ENCODE measurements around the gene LARGE1.

DNA sequence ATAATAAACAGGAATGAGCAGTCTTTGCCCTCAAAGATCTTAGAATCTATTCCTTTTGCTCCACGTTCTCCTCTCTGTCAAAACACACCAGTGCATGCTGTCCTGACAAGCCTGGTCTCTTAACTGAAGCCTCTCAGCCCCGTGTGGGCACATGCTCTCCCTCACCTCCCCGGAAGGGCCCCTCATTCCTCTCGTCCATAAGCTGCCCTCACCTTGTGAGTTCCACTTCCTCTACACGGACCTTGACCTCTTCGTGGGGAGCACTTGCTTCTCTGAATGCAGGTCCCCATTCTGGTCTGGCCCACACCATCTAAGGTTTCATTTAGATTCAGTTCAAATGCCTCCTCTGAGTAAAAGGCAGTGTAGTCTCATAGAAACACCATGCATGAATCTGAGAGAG is 449.8 kb downstream of the LARGE1 start:
- TF ChIP-seq, protein P1, sequence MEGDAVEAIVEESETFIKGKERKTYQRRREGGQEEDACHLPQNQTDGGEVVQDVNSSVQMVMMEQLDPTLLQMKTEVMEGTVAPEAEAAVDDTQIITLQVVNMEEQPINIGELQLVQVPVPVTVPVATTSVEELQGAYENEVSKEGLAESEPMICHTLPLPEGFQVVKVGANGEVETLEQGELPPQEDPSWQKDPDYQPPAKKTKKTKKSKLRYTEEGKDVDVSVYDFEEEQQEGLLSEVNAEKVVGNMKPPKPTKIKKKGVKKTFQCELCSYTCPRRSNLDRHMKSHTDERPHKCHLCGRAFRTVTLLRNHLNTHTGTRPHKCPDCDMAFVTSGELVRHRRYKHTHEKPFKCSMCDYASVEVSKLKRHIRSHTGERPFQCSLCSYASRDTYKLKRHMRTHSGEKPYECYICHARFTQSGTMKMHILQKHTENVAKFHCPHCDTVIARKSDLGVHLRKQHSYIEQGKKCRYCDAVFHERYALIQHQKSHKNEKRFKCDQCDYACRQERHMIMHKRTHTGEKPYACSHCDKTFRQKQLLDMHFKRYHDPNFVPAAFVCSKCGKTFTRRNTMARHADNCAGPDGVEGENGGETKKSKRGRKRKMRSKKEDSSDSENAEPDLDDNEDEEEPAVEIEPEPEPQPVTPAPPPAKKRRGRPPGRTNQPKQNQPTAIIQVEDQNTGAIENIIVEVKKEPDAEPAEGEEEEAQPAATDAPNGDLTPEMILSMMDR (IDR thresholded peaks at IDR 0.05): no peak
- TF ChIP-seq POLR2A (IDR thresholded peaks at IDR 0.05) (no peak), POLR2AphosphoS5 (IDR thresholded peaks at IDR 0.05) (no peak)
